HG03159 (cell line): ENCODE measurements around the gene KRTAP9-9.
"Not testable (repeated sequence)": the region's sequence is repeated elsewhere in the genome, so short reads cannot be mapped to it uniquely, and the experiment has no call there.

Source experiments
- ATAC-seq: cut with Tn5 transposase; IDR thresholded peaks from one replicate; pipeline ENCODE4 v1.9.1; 2021; ENCODE audit warnings: mild to moderate bottlenecking, moderate library complexity; ENCODE audit not compliant: unreplicated experiment

KRTAP9-9 gene

GRCh38 chr17:41255381-41256290, at the start of gene KRTAP9-9:
KRTAP9-9 (plus strand) TSS chr17:41255384.
- not testable (repeated sequence) for ATAC-seq

GRCh38 chr17:41211845-41212466, 43.2 kb upstream of the KRTAP9-9 start:
- ATAC-seq, result no peak

- no peak for ATAC-seq
Measured at GRCh38 chr17:41212524-41213169, 42.5 kb upstream of the KRTAP9-9 start.

- no peak for ATAC-seq
Measured at GRCh38 chr17:41215681-41216080, 39.5 kb upstream of the KRTAP9-9 start.

- no peak for ATAC-seq
Measured at GRCh38 chr17:41223821-41224220, 31.4 kb upstream of the KRTAP9-9 start.

- no peak for ATAC-seq
Measured at GRCh38 chr17:41226051-41226450, 29.1 kb upstream of the KRTAP9-9 start.

- ATAC-seq, result not testable (repeated sequence)
Measured at GRCh38 chr17:41226598-41227095, 28.5 kb upstream of the KRTAP9-9 start, which contains the start of gene KRTAP9-2. KRTAP9-2 (plus strand) TSS chr17:41226648; CDS start chr17:41226655, 7 bp downstream.

- no peak for ATAC-seq
Measured at GRCh38 chr17:41230094-41230493, 25.1 kb upstream of the KRTAP9-9 start.

GRCh38 chr17:41231731-41232130, 23.5 kb upstream of the KRTAP9-9 start:
- no peak for ATAC-seq

GRCh38 chr17:41232399-41233105, 22.6 kb upstream of the KRTAP9-9 start, which contains the start of gene KRTAP9-3:
KRTAP9-3 (plus strand) TSS chr17:41232449; CDS start chr17:41232502, 53 bp downstream.
- ATAC-seq, result not testable (repeated sequence)

GRCh38 chr17:41237116-41237515, 18.1 kb upstream of the KRTAP9-9 start:
- ATAC-seq, result not testable (repeated sequence)

- ATAC-seq, result not testable (repeated sequence)
Measured at GRCh38 chr17:41237949-41238437, 17.2 kb upstream of the KRTAP9-9 start, which contains the start of gene KRTAP9-8. KRTAP9-8 (plus strand) TSS chr17:41237999; CDS start chr17:41238052, 53 bp downstream.

GRCh38 chr17:41246995-41247787, 8.0 kb upstream of the KRTAP9-9 start:
- ATAC-seq, result not testable (repeated sequence)

- ATAC-seq, result not testable (repeated sequence)
Measured at GRCh38 chr17:41249637-41250240, 5.4 kb upstream of the KRTAP9-9 start, which contains the start of gene KRTAP9-4. KRTAP9-4 (plus strand) TSS chr17:41249687; CDS start chr17:41249721, 34 bp downstream.

GRCh38 chr17:41251261-41251660, 3.9 kb upstream of the KRTAP9-9 start:
- no peak for ATAC-seq

- ATAC-seq, result no peak
Measured at GRCh38 chr17:41254861-41255260, 323 bp upstream of the KRTAP9-9 start.

- ATAC-seq, result no peak
Measured at GRCh38 chr17:41256291-41256685, 1.1 kb downstream of the KRTAP9-9 start.

GRCh38 chr17:41258406-41258805, 3.2 kb downstream of the KRTAP9-9 start:
- no peak for ATAC-seq

- no peak for ATAC-seq
Measured at GRCh38 chr17:41263212-41263611, 8.0 kb downstream of the KRTAP9-9 start.
